GM18873 (cell line): Measurements from ENCODE around the gene ARSK.
A peak's percentile ranks its signal among the peaks of the same experiment; 100 is the strongest.

Source experiments
- ATAC-seq: cut with Tn5 transposase; IDR thresholded peaks from one replicate; pipeline ENCODE4 v1.9.1; 2021; ENCODE audit warnings: mild to moderate bottlenecking, moderate library complexity, moderate number of reproducible peaks; ENCODE audit not compliant: unreplicated experiment, low FRiP score

ARSK gene

DNA sequence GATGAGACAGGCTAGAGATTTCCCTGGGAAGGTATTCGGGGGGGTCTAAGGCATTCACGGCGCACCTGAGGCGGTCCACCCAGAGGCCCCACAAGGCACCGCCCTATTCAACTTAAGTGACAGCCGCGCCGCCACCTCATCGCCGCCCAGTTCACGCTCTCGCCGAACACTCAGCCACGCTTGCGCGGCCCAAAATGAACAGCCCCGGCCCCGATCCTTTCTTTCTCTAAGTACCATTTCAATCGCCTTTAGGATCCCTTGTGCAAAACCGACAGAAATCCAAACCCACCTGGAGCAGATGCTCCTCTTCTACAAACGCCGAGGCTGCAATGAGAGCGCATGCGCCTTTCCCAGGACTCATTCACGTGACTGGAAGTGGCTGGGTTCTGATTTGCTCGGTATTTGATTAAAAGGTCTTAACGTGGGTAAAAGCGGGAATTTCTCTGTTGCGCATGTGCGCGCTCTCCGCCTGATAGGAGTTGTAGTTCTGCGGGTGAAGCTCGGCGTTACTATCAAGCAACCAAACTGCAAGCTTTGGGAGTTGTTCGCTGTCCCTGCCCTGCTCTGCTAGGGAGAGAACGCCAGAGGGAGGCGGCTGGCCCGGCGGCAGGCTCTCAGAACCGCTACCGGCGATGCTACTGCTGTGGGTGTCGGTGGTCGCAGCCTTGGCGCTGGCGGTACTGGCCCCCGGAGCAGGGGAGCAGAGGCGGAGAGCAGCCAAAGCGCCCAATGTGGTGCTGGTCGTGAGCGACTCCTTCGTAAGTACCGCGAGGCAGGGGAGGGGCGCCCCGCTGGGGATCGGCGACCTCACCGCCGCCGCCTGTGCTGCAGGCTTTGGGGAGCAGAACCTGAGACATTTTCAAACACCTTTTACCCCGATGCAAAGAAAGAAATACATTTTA, at the start of gene ARSK, which contains the start of gene SKIC3:
TSS of gene ARSK (plus strand) at position 455 of the 902 bp plus-strand sequence. CDS start at position 633, 178 bp downstream.
TSS of gene SKIC3 (minus strand) at position 331 of the 902 bp plus-strand sequence. CDS start 7,827 bp downstream, outside the sequence.
- ATAC-seq = peak; percentile 88

DNA sequence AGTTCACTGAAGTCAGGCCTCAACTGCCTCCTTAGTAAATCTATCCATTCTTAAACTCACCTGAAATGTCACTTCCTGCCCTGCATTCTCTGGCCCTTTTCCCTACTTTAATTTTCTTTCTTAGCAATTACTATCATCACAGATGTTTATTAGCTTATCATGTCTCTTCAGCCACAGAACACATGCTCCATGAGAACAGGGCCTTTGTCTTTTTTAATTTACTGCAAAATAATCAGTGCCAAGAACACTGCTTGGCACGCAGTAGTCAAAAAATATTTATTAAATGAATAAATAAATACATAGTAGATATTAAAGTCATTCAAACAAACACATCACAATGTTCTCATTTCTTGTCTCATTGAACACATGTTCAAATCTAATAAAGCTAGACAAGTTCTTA, 46.4 kb upstream of the ARSK start:
- no peak for ATAC-seq

DNA sequence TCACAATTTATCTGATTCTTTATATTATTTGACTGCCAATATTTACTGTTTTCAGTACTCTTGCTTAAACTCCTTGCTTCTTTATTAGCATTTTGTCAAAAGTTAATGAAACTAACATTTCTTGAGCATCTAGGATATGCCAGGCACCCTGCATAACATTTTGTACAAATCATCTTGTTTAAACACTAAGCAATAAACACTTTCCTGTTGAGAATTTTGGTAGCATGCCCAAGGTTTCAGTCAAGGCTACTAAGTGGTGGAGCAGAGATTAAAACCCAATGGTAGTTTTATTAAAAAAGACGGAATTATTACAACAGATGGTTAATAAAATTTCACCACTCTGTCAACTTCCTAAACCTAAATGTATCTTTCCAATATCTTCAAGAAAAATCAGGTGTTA, 43.3 kb upstream of the ARSK start:
- ATAC-seq = no peak

DNA sequence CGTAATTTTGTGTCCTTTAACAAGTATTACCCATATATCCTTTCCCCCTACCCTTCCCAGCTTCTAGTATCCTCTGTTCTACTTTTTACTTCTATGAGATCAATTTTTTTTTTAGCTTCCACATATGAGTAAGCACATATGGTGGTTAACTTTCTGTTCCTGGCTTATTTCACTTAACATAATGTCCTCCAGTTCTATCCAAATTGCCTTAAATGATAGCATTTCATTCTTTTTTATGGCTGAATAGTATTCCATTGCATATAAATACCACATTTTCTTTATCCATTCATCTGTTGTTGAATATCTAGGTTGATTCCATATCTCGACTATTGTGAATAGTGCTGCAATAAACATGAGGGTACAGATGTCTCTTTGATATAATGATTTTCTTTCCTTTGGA, 36.5 kb upstream of the ARSK start:
- ATAC-seq = no peak

DNA sequence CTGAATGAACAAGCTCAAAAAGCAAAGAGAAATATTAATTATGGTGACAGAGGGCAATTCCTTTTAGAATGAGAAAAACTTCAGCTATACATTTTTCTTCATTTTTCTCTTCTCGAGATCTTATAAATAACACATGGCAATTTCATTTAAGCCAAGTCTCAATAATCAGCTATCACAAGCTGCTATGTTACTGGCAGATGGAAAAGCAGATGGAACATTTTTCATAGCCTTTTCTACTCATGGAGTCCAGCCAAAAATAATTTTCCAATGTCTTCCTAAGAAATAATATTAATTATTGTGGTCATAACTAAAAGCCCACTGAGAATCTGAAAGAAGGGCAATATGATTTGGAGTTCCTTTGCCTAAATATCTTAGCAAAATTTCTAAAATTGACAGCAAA, 35.8 kb upstream of the ARSK start:
- ATAC-seq = no peak

DNA sequence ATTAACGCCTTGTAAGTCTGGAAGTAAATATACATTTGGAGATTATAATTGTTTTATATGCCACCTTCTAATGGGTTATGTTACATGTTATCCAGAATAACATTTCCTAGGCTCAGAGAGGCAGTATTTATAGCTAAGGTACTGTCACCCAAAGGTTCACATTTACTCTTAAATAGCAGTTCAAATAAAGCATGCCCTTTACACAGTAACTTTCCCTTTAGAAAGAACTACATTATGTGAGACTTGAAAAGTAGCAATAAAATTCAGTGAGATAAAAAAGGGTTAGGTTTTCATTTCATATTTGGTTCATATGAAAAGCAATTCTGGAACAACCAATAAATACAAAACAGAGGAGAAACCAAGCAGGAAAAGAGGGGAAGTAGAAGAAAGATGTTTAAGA, 35.2 kb upstream of the ARSK start:
- ATAC-seq = no peak

DNA sequence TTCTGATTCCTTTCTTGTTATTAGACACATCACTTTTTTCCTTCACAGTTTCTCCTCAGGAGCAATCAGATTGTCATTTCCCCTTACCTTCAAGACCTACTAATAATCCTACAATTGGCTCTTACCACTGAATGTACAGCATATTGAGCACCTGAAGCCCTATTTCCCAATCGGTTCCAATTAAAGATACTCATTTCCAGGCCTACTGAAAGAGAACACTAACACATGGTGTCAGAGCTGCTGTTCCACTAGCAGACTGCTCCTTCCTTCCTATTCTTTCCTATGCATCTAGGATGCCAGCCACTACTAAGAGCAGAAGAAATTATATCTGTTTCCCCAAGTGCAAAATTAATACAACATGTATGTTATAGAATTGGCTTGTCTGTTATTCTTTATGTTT, 34.7 kb upstream of the ARSK start:
- no peak for ATAC-seq

- no peak for ATAC-seq
These were observed 30.5 kb upstream of the ARSK start for GRCh38 chr5:95524423-95524822.

GRCh38 chr5:95526871-95527270, 28.0 kb upstream of the ARSK start:
- no peak for ATAC-seq

- no peak for ATAC-seq
These were observed 26.3 kb upstream of the ARSK start for GRCh38 chr5:95528565-95528964.

- no peak for ATAC-seq
These were observed 24.5 kb upstream of the ARSK start for GRCh38 chr5:95530416-95530815.

- ATAC-seq = no peak
These were observed 23.4 kb upstream of the ARSK start for GRCh38 chr5:95531491-95531890.

- no peak for ATAC-seq
These were observed 22.5 kb upstream of the ARSK start for GRCh38 chr5:95532415-95532814.

DNA sequence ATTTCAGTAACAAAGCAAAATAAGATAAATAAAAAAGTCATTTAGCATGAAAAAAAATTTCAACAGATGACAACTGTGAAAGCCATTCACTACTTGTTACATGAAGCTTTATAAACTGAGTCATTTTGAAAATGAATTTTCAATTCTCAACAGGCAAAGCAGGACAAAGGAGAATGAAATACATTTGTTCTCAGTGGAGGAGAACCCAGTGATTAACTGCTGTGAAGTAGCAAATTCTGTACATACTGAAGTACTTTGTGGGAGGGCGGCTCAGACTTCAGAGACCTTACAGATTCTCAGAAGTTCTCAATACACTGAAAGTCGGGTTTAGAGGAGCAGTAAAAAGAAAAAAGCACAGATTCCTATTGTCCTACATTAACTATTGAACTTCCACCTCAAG, 21.8 kb upstream of the ARSK start:
- no peak for ATAC-seq

DNA sequence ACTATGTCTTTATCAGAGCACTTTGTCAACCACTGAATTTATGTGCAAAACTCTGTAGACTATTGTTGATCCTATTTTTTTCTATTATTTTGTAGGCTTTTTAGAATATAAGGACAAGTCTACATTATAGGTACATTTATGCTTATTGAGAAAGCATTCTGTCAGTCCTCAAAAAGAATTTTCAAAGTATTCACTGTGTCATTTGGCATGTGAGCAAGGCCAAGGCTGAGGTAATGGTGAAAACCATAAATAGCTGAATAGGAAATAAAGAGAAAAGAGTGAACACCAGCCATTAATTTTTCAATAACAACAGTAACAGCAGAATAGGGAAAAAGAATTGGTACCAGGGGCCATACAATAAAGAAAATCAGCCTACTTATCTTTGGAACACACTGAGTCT, 21.1 kb upstream of the ARSK start:
- ATAC-seq = no peak

DNA sequence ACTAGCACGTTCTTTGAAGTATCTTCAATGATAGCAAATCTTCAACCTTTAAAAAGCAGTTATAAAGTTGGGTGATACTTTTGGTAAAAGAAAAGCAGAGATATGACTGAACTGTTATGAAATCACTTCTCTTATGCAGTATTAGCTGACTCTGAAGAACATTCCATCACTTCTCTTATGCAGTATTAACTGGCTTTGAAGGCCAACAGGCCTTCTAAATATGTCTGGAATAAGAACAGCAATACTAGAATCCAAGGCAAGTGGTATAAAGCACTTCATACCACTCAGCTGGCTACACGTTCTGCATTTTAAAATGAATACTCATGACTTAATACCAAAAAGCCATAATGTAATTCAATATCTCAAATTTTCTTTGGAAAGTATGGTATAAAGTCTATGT, 17.4 kb upstream of the ARSK start:
- no peak for ATAC-seq

- no peak for ATAC-seq
These were observed 11.7 kb upstream of the ARSK start for GRCh38 chr5:95543017-95543705.

DNA sequence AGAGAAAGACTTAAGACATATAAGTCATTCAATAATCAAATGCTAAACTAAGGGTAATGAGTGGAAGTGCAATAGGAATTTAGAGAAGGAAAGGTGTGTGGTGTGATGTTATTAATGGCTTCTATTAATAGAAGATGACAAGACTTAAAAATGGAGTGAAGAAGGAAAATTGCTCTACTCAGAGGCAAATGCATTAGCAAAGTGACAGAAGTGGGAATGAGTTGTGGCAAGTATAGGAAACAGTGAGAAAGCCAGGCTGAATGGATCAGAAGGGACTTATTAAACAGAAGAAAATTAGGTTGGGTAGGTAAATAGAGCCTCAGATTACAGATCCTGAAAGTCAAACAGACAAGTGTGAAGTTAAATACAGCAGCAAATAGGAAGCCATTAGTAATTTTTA, 5.9 kb upstream of the ARSK start:
- no peak for ATAC-seq

GRCh38 chr5:95554331-95554646, 612 bp upstream of the ARSK start:
- peak; percentile 11 for ATAC-seq

DNA sequence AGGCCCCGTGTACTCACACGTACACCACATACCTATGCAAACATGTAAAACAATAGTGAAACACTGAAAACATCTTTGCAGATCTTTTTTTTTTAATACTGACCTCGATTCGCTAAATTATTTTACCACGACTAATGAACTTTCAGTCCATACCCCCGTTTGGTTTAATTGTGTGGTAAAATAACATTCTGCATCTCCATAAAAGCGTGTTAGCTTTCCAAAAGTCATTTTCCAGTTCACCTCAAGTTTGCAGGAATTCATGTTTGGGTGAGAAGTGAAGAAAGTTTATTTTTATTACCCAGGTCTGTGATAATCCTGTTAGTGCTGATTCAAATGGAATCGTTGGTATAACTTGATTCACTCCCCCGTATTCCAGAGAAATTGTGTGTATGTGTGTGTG, 652 bp downstream of the ARSK start:
- no peak for ATAC-seq

DNA sequence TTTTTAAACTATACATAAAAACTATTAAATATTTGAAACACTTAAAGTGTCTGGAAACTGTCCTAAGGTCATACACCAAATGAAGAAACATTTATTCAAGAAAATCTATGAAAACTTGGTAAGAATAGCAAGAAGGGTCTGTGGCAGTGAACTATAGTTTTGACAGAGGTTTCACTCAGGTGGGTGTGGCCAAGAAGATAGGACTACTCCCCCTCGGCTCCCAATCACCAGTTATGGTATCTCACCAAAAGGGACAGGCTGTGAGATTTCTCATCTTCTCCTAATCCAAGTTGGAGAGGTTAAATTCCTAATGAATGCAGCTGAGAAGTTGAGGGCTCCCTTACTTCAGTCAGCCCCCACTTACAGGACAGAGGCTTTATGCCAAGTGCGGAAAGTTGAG, 2.9 kb downstream of the ARSK start:
- ATAC-seq = no peak

- ATAC-seq = no peak
These were observed 7.4 kb downstream of the ARSK start for GRCh38 chr5:95562282-95562681.
